Muscle layer of colon (tissue), 2 donors: ENCODE data around the gene L2HGDH.

ENCODE experiments used
- H3K27ac ChIP-seq: one replicate; pipeline ENCODE4 v1.7.0; 2013; ENCODE audit warnings: low read depth, mild to moderate bottlenecking, low read length, moderate library complexity
- H3K27me3 ChIP-seq, 2 donors: one replicate each; pipeline ENCODE4 v1.7.0; 2013; ENCODE audit warnings: low read length in 2 of 2, mild to moderate bottlenecking in 2 of 2; ENCODE audit not compliant: insufficient read depth in 2 of 2, control insufficient read depth in 1 of 2
- H3K36me3 ChIP-seq: one replicate; pipeline ENCODE4 v1.7.0; 2013; ENCODE audit warnings: mild to moderate bottlenecking, low read length; ENCODE audit not compliant: insufficient read depth
- H3K4me1 ChIP-seq: one replicate; pipeline ENCODE4 v1.7.0; 2013; ENCODE audit warnings: mild to moderate bottlenecking, low read length; ENCODE audit not compliant: insufficient read depth
- H3K4me3 ChIP-seq, 2 donors: one replicate each; pipeline ENCODE4 v1.7.0; 2013; ENCODE audit warnings: low read length in 2 of 2, low read depth in 1 of 2, mild to moderate bottlenecking in 1 of 2, moderate library complexity in 1 of 2
- H3K9ac ChIP-seq: one replicate; pipeline ENCODE4 v1.7.0; 2013; ENCODE audit warnings: low read length
- H3K9me3 ChIP-seq: one replicate; pipeline ENCODE4 v1.7.0; 2013; ENCODE audit warnings: mild to moderate bottlenecking, low read length
- donor health status: abdominal sarcoma.
- donor health status: Adenocarcinoma of cecum.

The L2HGDH gene

DNA sequence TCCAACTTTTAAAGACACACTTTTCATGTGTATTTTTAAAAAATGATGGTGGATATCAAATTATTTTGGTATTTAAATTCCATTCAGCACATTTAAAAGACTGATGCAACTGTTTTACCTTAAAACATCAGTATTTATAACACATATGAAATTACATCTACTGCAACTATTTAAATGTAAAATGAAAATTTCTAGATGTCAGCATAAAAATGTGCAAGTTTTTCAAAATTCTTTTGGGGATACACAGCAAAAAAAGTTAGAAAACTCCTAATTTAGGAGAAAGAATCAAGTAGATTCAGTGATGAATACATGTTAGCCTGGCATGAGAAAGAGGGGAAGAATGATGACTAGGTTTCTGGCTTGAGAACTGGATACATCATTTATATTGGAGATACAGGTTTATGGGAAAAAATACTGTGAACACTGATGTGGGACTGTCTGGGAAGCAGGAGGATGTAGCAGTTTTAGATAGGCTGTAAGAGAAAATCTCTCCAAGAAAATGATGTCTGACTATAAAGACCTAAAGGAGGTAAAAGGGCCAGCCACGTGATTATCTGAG, 89.9 kb downstream of the L2HGDH start:
- H3K36me3 ChIP-seq = no peaks in the 10 kb centered on the region
- H3K9me3 ChIP-seq = no peaks in the 10 kb centered on the region
- H3K9ac ChIP-seq = no peak overlapping the region
- peak overlapping the region; percentile 24 for H3K27ac ChIP-seq
- no peak overlapping the region for H3K4me3 ChIP-seq
- H3K27me3 ChIP-seq = no peaks in the 10 kb centered on the region
- H3K4me1 ChIP-seq = peaks cover 36% of the 10 kb centered on the region

- no peak overlapping the region for H3K27ac ChIP-seq
- H3K9ac ChIP-seq = no peak overlapping the region
- H3K4me3 ChIP-seq = no peak overlapping the region
- peaks cover 18% of the 10 kb centered on the region for H3K4me1 ChIP-seq
- H3K9me3 ChIP-seq = no peaks in the 10 kb centered on the region
- no peaks in the 10 kb centered on the region for H3K27me3 ChIP-seq
- H3K36me3 ChIP-seq = no peaks in the 10 kb centered on the region
These were observed 93.5 kb downstream of the L2HGDH start for GRCh38 chr14:50218501-50218900.

- Histone ChIP-seq H3K4me1 (peaks cover under 1% of the 10 kb centered on the region), H3K27ac (no peak overlapping the region)
These were observed 96.6 kb downstream of the L2HGDH start for GRCh38 chr14:50215416-50215815.

GRCh38 chr14:50213795-50214194, 98.2 kb downstream of the L2HGDH start:
- Histone ChIP-seq H3K27me3 (no peaks in the 10 kb centered on the region), H3K36me3 (no peaks in the 10 kb centered on the region), H3K27ac (no peak overlapping the region), H3K9me3 (no peaks in the 10 kb centered on the region), H3K9ac (no peak overlapping the region), H3K4me3 (no peak overlapping the region), H3K4me1 (no peaks in the 10 kb centered on the region)

More at GRCh38 chr14:50215416-50215815, 96.6 kb downstream of the L2HGDH start:
- Histone ChIP-seq H3K36me3 (no peaks in the 10 kb centered on the region), H3K4me3 (no peak overlapping the region), H3K9ac (no peak overlapping the region), H3K9me3 (no peaks in the 10 kb centered on the region), H3K27me3 (no peaks in the 10 kb centered on the region)

- Histone ChIP-seq H3K4me1 (no peaks in the 10 kb centered on the region), H3K27me3 (no peaks in the 10 kb centered on the region), H3K9ac (no peak overlapping the region), H3K9me3 (no peaks in the 10 kb centered on the region), H3K36me3 (no peaks in the 10 kb centered on the region), H3K27ac (no peak overlapping the region), H3K4me3 (no peak overlapping the region)
These were observed 99.3 kb downstream of the L2HGDH start for GRCh38 chr14:50212726-50213125.

DNA sequence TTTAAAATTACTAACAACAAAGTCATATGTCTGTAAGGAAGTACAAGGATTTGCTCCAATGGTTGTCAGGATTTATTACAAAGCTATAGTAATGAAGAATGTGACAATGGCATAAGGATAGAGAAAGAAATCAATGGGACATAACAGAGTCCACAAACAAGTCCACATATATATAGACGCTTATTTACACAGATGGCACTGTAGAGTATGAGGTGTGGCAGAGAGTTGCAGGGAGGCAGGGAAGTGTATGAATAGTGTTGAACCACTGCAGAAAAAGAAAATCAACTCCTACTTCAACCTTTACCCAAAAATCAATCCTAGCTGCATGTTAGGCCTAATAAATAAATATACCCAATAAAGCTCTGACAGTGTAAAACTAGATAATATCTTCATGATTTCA, 102.0 kb downstream of the L2HGDH start:
- Histone ChIP-seq H3K27ac (no peak overlapping the region), H3K4me3 (no peak overlapping the region), H3K4me1 (no peaks in the 10 kb centered on the region), H3K36me3 (no peaks in the 10 kb centered on the region), H3K9me3 (no peaks in the 10 kb centered on the region), H3K27me3 (no peaks in the 10 kb centered on the region), H3K9ac (no peak overlapping the region)

- H3K27me3 ChIP-seq = no peaks in the 10 kb centered on the region
- no peak overlapping the region for H3K27ac ChIP-seq
- H3K4me1 ChIP-seq = no peaks in the 10 kb centered on the region
- H3K36me3 ChIP-seq = peaks cover 35% of the 10 kb centered on the region
- no peak overlapping the region for H3K4me3 ChIP-seq
- H3K9ac ChIP-seq = no peak overlapping the region
- no peaks in the 10 kb centered on the region for H3K9me3 ChIP-seq
These were observed 113.5 kb downstream of the L2HGDH start for GRCh38 chr14:50198499-50198898.

DNA sequence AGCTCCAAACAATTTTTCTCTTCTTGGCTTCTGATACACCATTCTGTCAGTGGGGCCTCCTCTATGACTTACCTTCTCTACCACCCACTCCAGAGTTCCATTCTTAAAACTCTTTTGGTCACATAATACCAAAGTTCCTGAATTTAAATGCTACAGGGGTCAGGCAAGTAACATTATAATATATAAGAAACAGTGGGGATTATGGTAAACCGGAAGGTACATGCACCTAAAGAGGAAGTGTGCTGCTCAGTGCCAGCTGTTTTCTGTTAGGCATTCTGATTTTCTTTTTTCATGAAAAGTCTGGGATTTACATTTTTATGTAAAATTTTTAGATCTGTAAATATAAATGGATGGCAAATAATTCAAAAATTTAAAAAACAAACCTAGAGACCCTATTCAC, 120.5 kb downstream of the L2HGDH start:
- no peak overlapping the region for H3K27ac ChIP-seq
- peaks cover 21% of the 10 kb centered on the region for H3K36me3 ChIP-seq
- no peaks in the 10 kb centered on the region for H3K9me3 ChIP-seq
- H3K4me1 ChIP-seq = no peaks in the 10 kb centered on the region
- no peaks in the 10 kb centered on the region for H3K27me3 ChIP-seq
- H3K4me3 ChIP-seq = no peak overlapping the region
- H3K9ac ChIP-seq = no peak overlapping the region
